ENCODE measurements around the gene ZC3H18. TPM values are rescaled to one million over a fixed set of nuclear protein-coding genes. Genes with fewer than 3 reads are reported as not detected.

The ZC3H18 gene
- total and polyA plus RNA-seq, 10 of the 15 experiments (the other 5 are each of a cell fraction or from before 2014, with no cell fraction given), result 1.0 to 58.3 (median 22.4) TPM

- Histone ChIP-seq H3K4me3 (no peak overlapping the region), H3K9ac (ENCODE audit: control insufficient read depth, insufficient read depth, low read length) (no peak overlapping the region), H3K36me3 (ENCODE audit: control insufficient read depth in 2 of 2, insufficient read depth in 2 of 2, low read length in 1 of 2) (peaks cover 20 to 40% of the 10 kb centered on the region in 2 experiments), H3K79me2 (ENCODE audit: control insufficient read depth, insufficient read depth, low read length) (no peaks in the 10 kb centered on the region), H3K27me3 (replicated peaks in 1 of 2; ENCODE audit: control insufficient read depth in 2 of 2, insufficient read depth in 2 of 2, low read length in 1 of 2) (no peaks in the 10 kb centered on the region), H2AFZ (ENCODE audit: control insufficient read depth, low read depth, low read length) (no peak overlapping the region), H4K20me1 (ENCODE audit: control insufficient read depth, insufficient read depth) (no peaks in the 10 kb centered on the region), H3K4me1 (ENCODE audit: control insufficient read depth, insufficient read depth, low read length) (peaks cover 7% of the 10 kb centered on the region), H3K4me2 (ENCODE audit: control insufficient read depth, insufficient read depth) (no peak overlapping the region), H3K9me3 (replicated peaks; ENCODE audit: control insufficient read depth, insufficient read depth, low read length) (no peaks in the 10 kb centered on the region), H3K27ac (ENCODE audit: control insufficient read depth, insufficient read depth) (no peak overlapping the region)
- no peak for FAIRE-seq
- SMC1A ChIA-PET (ENCODE audit: uncharacterized antibody, unreplicated experiment), result no interaction called here
- BruUV-seq (replicated peaks), result no TSS peak
- intact Hi-C loops (cut with micrococcal nuclease; ENCODE audit: unreplicated experiment), result no loop called here
- TF ChIP-seq MLLT1 (IDR thresholded peaks at IDR 0.05) (no peak), NFIC (IDR thresholded peaks at IDR 0.05; ENCODE audit: low read depth, low read length) (no peak), ZSCAN29 (IDR thresholded peaks at IDR 0.05) (no peak), ATF7 (IDR thresholded peaks at IDR 0.05; ENCODE audit: low read depth) (no peak), SP1 (IDR thresholded peaks at IDR 0.05; ENCODE audit: low read depth, low read length) (no peak), HDAC2 (IDR thresholded peaks at IDR 0.05) (no peak), SMARCA5 (IDR thresholded peaks at IDR 0.05) (no peak), YY1 (IDR thresholded peaks at IDR 0.05; ENCODE audit: low read depth, low read length) (no peak), CHD1 (IDR thresholded peaks at IDR 0.05; ENCODE audit: low read depth, low read length) (no peak), ZNF384 (IDR thresholded peaks at IDR 0.05; ENCODE audit: borderline replicate concordance, low read depth, low read length) (no peak), EZH2 (IDR thresholded peaks at IDR 0.05; ENCODE audit: borderline replicate concordance, control insufficient read depth, low read depth, low read length) (no peak), IKZF2 (IDR thresholded peaks at IDR 0.05) (no peak)
- RAD21 ChIA-PET (ENCODE audit: unreplicated experiment), result no interaction called here
- WGBS (ENCODE audit: insufficient coverage, insufficient replicate concordance, low lambda C conversion rate, missing lambda C conversion rate), result 90% methylated on average over 17 of the region's 17 CpGs
- CTCF ChIA-PET, result no interaction called here
- POLR2A ChIA-PET, result no interaction called here
- ATAC-seq, result no peak
- no peak for DNase-seq (ENCODE audit: low read depth, low spot score)
- in situ Hi-C loops (cut with MboI), result no loop called here
Observed at GRCh38 chr16:88606148-88606757, 36.0 kb downstream of the ZC3H18 start.

All from GM12878 (cell line).